Embryonic facial prominence (tissue), 1 donor: ENCODE measurements around the gene ORC6.
"Not testable (repeated sequence)": the region's sequence is repeated elsewhere in the genome, so short reads cannot be mapped to it uniquely, and the experiment has no call there.

ENCODE experiments used
- DNase-seq: peaks from one replicate; pipeline ENCODE4 v3.0.0-alpha.2; 2016; ENCODE audit errors: extremely low spot score

The ORC6 gene

DNA sequence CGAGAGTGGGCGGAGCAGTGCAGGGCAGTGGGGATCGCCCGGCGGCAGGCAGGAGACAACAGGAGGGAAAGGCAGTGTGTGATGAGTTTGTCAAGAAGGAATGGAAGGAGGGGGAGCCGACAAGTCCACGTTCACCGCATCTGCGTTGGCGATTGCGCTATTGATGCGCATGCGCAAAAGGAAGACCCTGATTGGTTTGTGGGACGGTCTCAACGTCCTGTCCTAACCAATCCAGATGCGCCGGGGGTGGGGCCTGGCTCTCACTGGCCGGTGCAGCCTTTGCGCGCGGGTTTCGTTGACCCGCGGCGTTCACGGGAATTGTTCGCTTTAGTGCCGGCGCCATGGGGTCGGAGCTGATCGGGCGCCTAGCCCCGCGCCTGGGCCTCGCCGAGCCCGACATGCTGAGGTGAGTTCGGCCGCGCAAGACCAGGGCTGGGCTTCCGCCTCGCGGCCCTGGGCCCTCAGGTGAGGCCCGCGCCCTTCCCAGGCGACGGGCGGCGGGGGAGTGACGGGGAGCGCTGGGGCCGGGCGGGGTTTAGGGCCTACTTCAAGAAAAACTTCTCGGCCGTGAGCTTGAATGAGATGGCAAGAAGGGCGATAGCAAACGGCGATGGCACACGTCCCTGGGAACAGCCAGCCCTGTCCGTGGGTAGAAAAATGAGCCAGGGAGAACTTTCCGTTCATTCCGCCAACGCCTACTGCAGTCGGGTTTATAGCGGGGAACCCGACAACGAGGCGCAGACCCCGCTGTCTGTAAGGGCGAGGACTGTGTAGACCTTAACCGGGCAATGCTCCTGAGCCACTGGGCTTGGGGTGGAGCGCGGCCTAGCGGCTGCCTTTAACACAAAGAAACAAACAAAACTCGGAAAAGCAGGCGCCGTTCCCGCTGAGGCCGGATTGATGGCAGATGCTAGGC is at the start of gene ORC6:
TSS of gene ORC6 (plus strand) at position 295 of the 916 bp plus-strand sequence. CDS start at position 342, 47 bp downstream.
- peak; percentile 91 for DNase-seq

DNA sequence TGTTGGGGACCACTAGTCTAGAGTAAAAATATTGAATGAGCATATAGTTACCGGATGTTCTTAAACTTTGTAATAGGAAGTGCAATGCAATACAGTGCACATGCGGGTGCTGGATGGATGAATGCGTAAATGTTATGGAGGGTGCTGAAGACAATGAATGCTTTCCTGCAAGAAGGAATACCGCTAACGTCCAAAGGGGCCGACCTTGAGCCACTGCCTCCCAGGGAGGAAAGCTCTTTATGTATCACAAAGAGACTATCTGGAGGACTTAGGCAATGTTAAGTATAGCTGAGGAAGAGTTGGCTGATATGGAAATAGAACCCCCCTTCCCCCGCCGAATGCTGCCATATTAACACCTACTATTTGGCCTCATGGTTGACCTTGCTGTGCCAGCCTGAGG is 40.8 kb upstream of the ORC6 start:
- no peak for DNase-seq

DNA sequence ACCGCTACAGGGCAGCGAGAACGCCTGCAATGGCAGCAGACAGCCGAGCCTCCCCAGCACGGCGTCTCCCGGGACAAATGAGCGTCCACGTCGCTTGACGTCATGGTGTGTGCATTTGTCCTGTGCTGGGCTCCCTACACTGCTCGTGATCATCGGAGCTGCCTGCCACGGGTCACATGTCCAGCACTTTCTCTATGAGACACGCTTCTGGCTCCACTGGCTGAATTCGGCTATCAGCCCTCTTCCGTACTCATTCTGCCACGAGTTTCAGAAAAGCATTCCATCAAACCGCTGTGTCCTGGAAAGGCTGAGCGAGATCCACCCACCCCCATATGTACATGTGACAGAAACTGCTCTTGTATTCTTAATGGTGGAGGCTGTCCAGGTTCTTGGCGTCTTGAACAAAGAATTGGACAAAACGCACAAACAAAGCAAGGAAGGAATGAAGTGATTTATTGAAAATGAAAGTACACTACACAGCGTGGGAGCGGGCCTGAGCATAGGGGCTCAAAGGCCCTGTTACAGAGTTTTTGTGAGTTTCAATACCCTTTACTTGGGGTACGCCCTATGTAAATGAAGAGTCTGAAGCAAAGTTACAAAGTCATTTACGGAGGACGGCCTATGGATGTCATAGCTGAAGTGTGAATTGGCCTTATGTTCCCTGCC is 39.7 kb upstream of the ORC6 start:
- DNase-seq: no peak

GRCh38 chr16:46650254-46650623 is 39.2 kb upstream of the ORC6 start:
- no peak for DNase-seq

- no peak for DNase-seq
Measured at GRCh38 chr16:46651305-46651704, 38.2 kb upstream of the ORC6 start.

DNA sequence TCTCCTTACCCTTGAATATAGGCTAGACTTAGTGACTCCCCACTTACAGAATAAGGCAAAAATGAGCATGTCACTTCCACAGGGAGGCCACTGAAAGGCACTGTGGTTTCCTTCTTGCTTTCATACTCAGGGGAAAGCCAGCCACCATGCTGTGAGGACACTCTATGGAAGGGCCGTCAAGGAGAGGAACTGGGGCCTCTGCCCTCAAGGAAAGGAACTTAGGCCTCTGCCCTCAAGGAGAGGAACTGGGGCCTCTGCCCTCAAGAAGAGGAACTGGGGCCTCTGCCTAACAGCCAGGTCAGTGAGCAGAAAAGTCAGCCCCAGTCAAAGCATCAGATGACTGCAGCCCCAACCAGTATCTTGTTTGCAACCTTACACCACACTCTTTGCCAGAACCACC is 30.5 kb upstream of the ORC6 start:
- no peak for DNase-seq

- no peak for DNase-seq
Measured at GRCh38 chr16:46662123-46662522, 27.3 kb upstream of the ORC6 start.

DNA sequence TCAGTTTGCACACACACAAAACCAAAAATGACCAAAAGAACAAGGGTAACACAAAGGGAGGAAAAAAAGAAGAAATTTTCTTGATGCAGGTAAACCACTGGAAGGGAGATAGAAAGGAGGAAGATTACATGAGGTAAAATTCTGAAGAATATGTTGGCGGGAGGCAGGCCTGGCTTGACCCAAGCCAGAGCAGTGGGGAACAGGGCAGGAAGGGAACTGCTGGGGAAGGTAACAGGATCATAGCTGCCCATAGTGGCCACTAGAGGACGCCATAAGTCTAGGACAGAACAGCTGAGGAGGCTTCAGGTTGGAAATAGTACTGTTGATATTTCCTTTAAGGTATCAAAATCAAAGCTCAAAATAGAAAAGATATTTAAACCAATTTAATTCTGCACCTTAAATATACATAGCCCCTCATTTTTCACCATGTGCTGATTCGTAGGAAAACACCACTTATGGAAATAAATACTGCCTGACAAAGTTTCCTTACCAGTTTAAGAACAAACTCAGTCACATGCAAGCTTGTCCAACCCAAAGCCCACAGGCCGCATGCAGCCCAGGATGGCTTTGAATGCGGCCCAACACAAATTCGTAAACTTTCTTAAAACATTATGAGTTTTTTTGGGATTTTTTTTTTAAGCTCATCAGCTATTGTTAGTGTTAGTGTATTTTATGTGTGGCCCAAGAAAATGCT is 16.0 kb upstream of the ORC6 start:
- no peak for DNase-seq

- not testable (repeated sequence) for DNase-seq
Measured at GRCh38 chr16:46677943-46678342, 11.5 kb upstream of the ORC6 start.

GRCh38 chr16:46681867-46682266 is 7.6 kb upstream of the ORC6 start:
- DNase-seq: not testable (repeated sequence)

DNA sequence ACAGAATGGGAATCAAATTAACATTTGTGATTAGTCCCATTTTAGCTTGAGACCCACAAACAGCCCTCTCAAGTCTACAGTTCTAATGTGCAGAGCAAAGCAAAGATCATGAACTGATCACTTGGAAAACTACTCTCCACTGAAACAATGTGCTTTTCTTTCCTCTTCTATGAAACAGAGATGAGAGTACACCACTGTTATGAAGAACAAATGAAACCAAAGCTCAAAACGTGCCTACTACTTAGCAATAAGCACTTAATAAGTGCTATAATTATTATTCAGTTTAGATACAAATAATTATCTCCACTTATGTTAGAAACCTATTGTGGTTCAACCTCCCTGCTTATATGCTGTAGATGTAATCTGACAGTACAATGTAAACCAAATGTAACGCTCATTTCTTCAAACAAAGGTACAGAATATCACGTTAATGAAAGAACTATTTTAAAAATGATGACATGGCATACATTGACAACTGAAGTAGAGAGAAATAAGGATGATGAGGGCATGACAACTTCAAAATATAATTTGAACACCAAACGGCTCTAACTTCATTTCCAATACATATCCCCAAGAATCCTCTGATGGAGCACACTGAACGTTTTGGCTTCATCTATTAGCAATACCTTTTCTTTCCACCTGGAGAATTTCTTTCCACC is 2.5 kb upstream of the ORC6 start:
- no peak for DNase-seq

DNA sequence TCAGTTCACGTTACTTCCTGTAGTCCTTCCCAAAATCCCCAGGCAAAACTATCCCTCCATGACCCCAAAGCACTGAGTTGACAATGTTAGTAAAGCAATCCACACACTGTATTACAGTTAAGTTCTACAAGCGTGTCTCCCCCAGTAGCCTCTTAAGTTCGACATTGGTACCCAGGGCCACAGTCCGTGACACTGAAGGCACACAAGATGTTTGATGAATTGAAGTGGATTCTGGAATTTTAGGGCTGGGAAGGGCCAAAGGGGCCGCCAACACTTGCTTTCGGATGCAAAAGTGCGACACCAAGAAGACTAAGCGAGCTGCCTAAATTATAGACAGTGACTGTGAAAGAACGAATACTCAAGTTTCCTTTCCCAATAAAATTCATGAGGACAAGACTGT is 2.0 kb upstream of the ORC6 start:
- no peak for DNase-seq

- DNase-seq: no peak
Measured at GRCh38 chr16:46688101-46688653, 1.3 kb upstream of the ORC6 start.

DNA sequence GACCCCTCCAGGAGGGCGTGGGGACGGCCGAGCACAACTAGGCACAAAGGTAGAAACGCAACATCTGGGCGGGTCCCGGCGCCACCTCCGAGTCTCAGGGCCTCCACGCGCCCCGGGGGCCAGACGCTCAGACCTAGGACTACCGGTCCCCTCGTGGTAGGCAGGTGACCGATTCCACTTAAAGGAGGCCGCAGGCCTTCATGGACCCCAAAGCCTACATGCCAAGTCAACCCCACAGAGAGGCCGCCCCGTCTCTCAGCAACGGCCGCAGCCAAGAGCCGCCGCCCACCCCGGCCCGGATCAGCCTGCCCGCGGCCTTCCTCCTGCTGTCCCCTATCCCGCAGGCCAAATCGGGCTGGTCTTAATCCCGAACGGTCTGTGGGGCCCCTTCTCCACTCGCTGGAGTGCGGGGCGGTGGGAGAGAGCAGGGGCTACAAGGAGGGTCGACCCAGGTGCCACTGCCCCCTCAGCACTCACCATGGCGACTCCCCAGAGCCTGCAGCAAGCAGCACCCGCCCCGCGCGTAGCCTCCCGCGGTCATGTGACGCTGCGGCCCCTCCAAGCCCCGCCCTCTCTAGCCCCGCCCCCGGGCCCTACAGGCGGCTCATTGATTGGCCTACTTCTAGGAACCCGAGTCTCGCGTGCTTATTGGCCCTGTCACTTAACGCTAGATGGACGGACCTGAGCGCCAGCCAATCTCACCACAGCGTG is 650 bp upstream of the ORC6 start, which contains the start of gene VPS35:
TSS of gene VPS35 (minus strand) at position 525 of the 711 bp plus-strand sequence. CDS start at position 480, 45 bp downstream.
- peak; percentile 99 for DNase-seq

DNA sequence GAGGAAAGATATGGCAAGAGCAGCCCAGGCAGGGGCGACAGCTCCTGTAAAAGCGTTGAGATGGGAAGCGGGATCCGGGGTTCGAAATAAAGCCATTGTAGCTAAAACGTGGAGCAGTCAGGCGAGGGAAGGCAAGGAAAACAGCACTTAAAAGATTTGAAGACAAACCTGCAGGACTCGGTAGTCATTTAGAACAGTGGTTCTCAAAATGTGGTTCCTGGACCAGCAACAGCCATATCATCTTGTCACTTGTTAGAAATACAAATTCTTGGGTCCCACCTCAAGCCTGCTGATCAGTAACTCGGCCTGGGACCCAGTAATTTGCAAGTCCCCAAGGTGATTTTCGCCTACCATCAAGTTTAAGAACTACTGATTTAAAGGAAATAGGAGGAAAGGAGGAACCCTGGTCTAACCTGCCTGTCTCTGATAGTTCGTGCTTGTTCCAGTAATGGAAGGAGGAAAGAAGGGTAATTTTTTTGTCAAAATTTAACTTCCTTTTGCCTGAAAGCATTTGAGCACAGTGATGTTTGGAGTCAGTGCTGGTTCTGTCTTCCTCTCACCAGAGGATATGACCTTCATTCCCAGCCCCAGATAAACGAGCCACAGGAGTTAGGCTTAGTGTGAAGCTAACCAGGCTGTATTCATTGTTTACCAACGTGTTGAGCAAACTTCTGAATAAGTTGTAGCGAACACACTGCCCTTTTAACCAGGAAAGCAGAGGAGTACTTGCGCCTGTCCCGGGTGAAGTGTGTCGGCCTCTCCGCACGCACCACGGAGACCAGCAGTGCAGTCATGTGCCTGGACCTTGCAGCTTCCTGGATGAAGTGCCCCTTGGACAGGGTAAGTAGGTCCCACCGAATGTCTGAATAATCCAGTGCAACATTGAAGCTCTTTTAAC is 1.1 kb downstream of the ORC6 start:
- DNase-seq: no peak

DNA sequence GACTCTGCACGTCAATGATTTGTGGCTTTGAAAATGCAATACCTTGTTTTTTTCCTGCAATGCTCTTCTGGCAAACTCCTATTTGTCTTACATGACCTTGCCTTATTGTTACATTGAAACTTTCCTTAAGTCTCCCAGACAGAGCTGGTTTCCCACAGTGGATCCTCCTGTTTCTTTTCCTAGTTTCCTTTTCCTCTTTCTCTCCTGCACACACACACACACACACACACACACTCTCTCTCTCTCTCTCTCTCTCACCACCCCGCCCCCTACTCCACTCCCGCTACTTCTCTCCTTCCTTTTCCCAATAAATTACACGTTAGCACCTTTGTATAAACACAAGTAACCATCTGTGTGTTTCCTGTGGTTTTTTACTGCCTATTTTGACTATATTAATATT is 2.3 kb downstream of the ORC6 start:
- no peak for DNase-seq

GRCh38 chr16:46693598-46693997 is 4.1 kb downstream of the ORC6 start:
- DNase-seq: no peak

- DNase-seq: no peak
Measured at GRCh38 chr16:46695937-46696336, 6.5 kb downstream of the ORC6 start.

- DNase-seq: no peak
Measured at GRCh38 chr16:46696957-46697356, 7.5 kb downstream of the ORC6 start.

DNA sequence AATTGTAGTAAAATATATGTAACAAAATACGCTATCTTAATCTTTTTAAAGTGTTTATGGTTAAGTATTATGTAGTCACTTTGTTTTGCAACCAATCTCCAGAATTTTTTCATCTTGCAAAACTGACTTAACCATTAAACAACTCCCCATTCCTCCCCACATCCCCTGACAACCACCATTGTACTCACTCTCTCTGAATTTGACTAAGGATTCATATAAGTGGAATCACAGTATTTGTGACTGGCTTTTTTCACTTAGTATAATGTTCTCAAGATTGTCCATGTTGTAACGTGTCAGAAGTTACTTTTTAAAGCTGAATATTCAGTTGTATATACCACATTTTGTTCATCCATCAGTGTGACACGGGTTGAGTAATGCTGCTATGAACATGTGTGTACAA is 10.6 kb downstream of the ORC6 start:
- DNase-seq: no peak
